Measurements from ENCODE around the gene TCHH. TPM values are rescaled to one million over a fixed set of nuclear protein-coding genes. Genes with fewer than 3 reads are reported as not detected.

TCHH gene
- polyA plus RNA-seq, 5 donors = 0.06 to 0.21 (median 0.06) TPM

- DNase-seq = no peak
Observed at GRCh38 chr1:152071123-152071522, 44.1 kb downstream of the TCHH start.

GRCh38 chr1:152067929-152068328, 47.3 kb downstream of the TCHH start:
- DNase-seq = no peak

- no peak for DNase-seq
Observed at GRCh38 chr1:152067150-152067549, 48.1 kb downstream of the TCHH start.

GRCh38 chr1:152061952-152062351, 53.3 kb downstream of the TCHH start:
- DNase-seq = no peak

Other genes with a start within 250 kb of the TCHH start
- 10 to 100 TPM; 27.7 to 38.1 (median 33.1) TPM for gene THEM4, start 205.9 kb downstream of the TCHH start, polyA plus RNA-seq (ENCODE audit: insufficient read depth in 1 of 5, insufficient read length in 5 of 5, low replicate concordance in 1 of 5)
- gene S100A10, start 121.6 kb downstream of the TCHH start, polyA plus RNA-seq (ENCODE audit: insufficient read depth in 1 of 5, insufficient read length in 5 of 5, low replicate concordance in 1 of 5) = 100 to 1,000 TPM; 395 to 598 (median 451) TPM
- 100 to 1,000 TPM; 215 to 317 (median 226) TPM for gene S100A11, start 78.4 kb downstream of the TCHH start, polyA plus RNA-seq (ENCODE audit: insufficient read depth in 1 of 5, insufficient read length in 5 of 5, low replicate concordance in 1 of 5)
- not detected for gene TCHHL1, start 26.4 kb downstream of the TCHH start, polyA plus RNA-seq (ENCODE audit: insufficient read depth in 1 of 5, insufficient read length in 5 of 5, low replicate concordance in 1 of 5)
- not detected for gene RPTN, start 43.8 kb upstream of the TCHH start, polyA plus RNA-seq (ENCODE audit: insufficient read depth in 1 of 5, insufficient read length in 5 of 5, low replicate concordance in 1 of 5)
- under 1 TPM; 0.04 to 0.39 (median 0.08) TPM for gene HRNR, start 108.7 kb upstream of the TCHH start, polyA plus RNA-seq (ENCODE audit: insufficient read depth in 1 of 5, insufficient read length in 5 of 5, low replicate concordance in 1 of 5)
- 1 to 10 TPM in 3 of 5 donors, under 1 TPM in 2; 0.39 to 1.6 (median 1.2) TPM for gene FLG, start 209.8 kb upstream of the TCHH start, polyA plus RNA-seq (ENCODE audit: insufficient read depth in 1 of 5, insufficient read length in 5 of 5, low replicate concordance in 1 of 5)
- under 1 TPM; 0.06 to 0.17 (median 0.10) TPM for gene FLG2, start 244.6 kb upstream of the TCHH start, polyA plus RNA-seq (ENCODE audit: insufficient read depth in 1 of 5, insufficient read length in 5 of 5, low replicate concordance in 1 of 5)

All from right lung (tissue), 5 donors.